ENCODE measurements around the gene DISC1.

The DISC1 gene

GRCh38 chr1:231990388-231990787 lies 363.8 kb downstream of the DISC1 start:
- DNase-seq (ENCODE audit: low read depth, low spot score) = no peak

DNA sequence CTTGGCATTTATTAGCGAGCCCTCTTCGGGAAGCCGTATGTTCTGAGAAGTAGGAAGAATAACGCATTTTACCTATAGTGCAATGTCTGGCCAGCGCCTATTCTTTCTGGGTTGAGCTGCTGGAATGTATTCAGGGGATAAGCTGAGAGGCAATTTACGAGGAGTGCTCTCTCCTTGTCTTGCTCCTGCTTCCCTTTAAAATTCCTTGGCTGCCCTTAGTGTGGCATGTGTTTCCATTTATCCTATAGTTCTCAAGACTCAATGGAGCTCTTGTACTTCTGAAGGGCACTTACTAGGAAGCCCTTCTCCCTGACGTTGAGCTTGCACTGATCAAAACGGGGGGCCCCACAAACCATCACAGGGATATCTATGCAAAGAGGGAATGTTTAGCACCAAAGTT lies 364.6 kb downstream of the DISC1 start:
- DNase-seq (ENCODE audit: low read depth, low spot score) = no peak

DNA sequence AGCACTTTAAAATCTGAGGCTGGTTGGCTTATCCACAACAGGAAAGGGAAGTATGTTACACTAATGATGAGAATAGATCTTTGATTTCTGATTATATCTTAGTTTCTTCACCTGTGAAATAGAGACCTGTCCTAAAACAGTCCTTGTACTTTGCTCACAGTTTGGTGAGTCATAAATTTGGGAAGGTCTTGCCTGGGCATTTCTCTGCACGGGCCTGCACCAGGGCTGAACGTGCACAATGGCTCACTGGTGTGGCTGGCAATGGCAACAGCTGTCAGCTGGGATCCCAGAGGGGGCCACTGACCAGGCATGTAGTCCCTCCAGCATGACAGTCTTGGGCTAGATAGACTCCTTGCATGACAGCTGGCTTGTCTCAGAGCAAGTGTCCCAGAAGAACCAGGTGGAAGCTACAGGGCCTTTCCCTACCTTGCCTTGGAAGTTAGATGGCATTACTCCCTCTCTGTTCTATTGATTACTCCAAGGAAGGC lies 367.4 kb downstream of the DISC1 start:
- DNase-seq (ENCODE audit: low read depth, low spot score) = no peak

DNA sequence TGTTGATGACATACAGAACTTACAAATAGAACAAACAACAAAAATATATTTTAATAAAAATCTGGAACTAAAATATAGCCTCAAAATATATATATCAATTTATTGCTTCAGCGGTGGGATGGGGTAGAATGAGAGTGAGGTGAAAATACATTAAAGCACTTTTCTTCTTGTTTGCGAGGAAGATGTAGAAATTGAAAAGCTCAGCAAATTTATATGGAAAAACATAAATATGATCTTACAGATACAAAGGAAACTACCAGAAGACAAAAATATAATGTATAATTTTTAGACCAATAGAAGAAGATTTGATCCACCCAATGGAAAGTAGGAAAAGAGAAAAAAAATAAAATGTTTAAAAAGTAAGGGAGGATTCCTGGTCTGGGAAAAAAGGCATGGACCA lies 372.2 kb downstream of the DISC1 start:
- DNase-seq (ENCODE audit: low read depth, low spot score) = no peak

GRCh38 chr1:232005300-232005699 lies 378.7 kb downstream of the DISC1 start:
- no peak for DNase-seq (ENCODE audit: low read depth, low spot score)

DNA sequence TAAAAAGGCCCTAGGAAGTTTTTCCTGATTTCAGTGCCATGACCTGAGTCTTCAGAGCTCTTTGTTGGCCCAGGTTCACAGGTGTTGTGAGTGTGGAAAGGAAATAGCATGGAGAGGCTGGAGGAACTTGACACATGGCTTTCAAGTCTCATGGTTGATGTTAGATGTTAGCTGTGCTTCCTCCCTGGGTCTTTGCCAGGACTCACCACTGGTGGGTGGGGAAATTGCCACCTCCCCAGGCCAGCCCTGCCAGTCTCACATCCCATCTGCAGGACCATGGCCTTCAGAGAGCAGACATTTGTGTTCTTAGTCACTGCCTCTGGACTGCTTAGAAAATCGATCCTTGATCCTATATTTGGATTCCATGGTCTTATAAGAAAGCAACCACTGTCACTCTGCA lies 383.2 kb downstream of the DISC1 start:
- DNase-seq (ENCODE audit: low read depth, low spot score) = no peak

DNA sequence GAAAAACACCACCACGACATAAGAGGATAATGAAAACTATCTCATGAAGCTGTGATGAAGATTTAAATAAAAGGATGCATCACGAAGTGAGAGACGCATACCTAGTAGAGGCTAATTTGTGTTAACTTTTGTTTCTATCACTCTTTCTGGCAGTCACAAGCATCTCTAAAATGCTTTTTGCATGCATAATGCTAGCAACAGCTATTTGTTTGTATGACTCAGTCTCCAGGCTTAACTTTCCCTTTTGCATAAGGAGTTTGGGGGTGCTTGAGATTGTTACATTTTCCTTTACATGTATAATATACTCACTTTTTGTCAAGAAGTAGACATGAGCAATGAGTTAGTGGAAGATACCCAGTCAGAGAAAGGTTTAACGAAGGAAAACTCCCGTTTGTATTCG lies 385.4 kb downstream of the DISC1 start:
- DNase-seq (ENCODE audit: low read depth, low spot score) = no peak

DNA sequence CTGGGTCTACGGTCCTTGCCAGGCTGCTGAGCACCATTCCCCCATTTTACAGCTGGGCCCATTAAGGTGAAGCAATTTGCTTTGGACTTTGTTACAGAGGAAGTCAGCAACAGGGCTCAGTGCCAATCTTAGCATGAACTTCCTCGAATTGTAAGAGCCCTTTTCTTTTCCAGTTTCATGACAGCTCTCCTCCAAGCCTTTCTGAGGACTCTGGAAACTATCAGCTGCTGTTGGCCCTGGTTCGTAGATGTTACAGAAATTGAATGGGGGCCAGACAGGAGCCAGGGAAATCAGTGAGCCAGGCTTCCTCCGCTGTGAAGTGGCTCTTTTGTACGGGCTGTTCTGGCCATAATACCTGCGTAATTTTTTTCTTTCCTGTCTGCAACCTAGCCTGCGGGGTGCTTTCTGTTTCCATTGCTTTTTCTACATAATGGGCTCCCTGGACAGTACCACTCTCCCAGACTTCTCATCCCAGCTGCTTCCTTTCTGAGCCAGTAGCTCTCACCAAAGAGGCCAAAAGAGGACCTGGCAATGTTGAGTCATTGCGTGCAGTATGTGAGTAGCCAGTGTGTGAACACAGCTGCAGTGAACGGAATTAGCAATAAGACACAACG lies 386.3 kb downstream of the DISC1 start:
- DNase-seq (ENCODE audit: low read depth, low spot score) = no peak

DNA sequence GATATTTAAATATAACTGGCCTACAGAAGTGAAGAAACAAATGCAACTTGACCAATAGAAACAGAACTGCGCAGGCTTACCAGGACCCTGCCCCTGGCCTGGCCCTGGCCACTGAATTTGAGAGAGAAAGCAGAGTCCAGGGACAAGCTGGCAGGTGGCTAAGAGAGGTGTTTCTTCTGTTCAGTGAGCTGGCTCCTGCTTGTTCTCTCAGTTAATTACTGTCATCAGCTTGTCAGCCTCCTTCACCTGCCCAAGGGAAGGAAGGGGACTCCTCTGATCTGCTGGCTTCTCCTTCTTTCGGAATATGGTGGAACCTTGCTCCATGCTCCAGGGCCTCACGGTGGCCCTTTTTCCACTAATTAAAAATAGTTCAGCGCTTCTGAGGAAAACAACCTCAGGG lies 388.4 kb downstream of the DISC1 start:
- DNase-seq (ENCODE audit: low read depth, low spot score) = no peak

- DNase-seq (ENCODE audit: low read depth, low spot score) = no peak
Measured at GRCh38 chr1:232016616-232017015, 390.0 kb downstream of the DISC1 start.

DNA sequence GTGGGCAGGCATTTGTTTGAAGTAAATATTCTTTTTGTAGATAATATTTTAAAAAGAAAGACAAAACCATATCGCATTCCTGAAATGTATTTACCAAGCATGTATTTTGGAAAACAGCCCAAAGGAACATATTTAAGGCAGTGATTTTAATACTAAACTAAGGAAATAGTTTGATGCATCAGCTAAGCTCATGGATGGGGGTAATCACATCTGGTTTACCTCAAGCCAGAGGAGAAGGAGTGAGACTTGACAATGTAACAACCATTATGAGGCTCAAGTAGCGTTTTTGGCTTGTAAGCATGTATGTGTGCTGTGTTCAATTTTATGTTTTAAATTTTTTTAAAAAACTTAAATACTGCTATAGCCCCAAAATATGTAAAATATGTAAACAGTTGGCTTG lies 390.5 kb downstream of the DISC1 start:
- no peak for DNase-seq (ENCODE audit: low read depth, low spot score)

GRCh38 chr1:232017759-232018158 lies 391.2 kb downstream of the DISC1 start:
- DNase-seq (ENCODE audit: low read depth, low spot score) = no peak

- no peak for DNase-seq (ENCODE audit: low read depth, low spot score)
Measured at GRCh38 chr1:232018231-232019025, 391.8 kb downstream of the DISC1 start.

- no peak for DNase-seq (ENCODE audit: low read depth, low spot score)
Measured at GRCh38 chr1:232019026-232019340, 392.4 kb downstream of the DISC1 start.

GRCh38 chr1:232020352-232020751 lies 393.8 kb downstream of the DISC1 start:
- no peak for DNase-seq (ENCODE audit: low read depth, low spot score)

DNA sequence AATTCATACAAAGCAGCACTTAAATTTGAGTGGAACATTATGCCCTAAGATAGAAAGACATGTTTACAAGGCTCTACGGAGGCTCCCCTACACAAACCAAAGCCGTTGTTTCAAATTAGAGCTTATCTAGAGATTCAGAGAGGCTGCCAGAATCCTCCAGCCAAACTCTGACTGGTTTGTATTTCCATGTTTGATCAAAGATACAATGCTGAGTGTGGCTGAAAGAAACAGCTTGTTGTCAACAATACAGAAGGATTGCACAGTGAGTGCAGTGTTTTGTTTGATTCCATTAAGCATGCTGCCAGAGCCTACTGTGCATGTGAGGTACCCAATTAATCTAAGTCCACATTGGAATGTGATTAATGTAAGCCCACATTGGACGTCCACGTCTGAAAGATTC lies 402.7 kb downstream of the DISC1 start:
- no peak for DNase-seq (ENCODE audit: low read depth, low spot score)

- no peak for DNase-seq (ENCODE audit: low read depth, low spot score)
Measured at GRCh38 chr1:232031156-232031555, 404.6 kb downstream of the DISC1 start.

DNA sequence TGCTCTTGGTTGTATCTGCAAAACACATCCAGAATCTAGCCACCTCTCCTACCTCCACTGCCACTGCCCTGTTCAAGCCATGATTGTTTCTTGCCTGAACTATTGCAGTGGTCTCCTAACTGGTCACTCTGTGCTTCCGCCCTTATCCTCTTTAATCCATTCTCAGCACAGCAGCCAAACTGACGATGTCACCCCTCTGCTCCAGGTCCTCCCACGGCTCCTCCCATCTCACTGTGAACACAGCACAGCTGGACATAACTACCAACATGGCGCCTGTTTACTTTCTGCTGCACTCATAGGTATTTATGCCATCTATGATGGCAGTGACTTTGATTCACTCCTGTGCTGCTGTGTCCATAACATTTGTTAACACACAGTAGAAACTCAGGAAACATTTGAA lies 406.7 kb downstream of the DISC1 start:
- DNase-seq (ENCODE audit: low read depth, low spot score) = no peak

GRCh38 chr1:232034556-232034955 lies 408.0 kb downstream of the DISC1 start:
- DNase-seq (ENCODE audit: low read depth, low spot score) = no peak

DNA sequence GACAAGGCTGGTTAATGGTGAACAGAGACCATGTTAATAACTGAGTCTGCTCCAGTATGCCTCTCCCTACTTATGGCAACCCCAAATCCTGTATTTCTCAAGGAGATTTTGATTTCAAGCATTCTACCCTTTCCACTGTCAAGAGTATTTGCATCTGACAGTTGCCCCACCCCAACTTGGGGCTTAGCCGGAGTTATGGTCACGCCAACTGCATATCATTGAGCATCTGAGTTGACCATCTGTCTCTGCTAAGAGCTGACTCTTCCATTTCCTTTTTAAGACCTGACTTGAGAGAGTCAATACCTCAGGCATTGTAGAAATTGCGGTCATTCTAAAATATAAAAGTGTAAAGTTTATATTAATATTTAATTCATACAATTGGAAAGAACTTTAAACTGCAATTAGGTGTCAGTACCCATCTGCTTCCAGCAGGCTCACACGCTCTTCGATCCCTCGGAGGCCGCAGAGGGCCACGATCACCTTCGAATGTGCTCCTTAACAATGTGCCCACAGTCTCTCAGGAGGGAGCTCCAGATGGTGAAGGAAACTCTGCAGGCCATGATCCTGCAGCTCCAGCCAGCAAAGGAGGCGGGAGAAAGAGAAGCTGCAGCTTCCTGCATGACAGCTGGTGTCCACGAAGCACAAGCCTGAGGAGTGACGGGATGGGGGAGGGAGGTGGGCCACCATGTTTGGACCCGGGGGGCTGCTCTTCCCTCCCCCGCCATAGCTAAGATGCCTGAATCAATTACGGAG lies 409.8 kb downstream of the DISC1 start:
- DNase-seq (ENCODE audit: low read depth, low spot score) = no peak

DNA sequence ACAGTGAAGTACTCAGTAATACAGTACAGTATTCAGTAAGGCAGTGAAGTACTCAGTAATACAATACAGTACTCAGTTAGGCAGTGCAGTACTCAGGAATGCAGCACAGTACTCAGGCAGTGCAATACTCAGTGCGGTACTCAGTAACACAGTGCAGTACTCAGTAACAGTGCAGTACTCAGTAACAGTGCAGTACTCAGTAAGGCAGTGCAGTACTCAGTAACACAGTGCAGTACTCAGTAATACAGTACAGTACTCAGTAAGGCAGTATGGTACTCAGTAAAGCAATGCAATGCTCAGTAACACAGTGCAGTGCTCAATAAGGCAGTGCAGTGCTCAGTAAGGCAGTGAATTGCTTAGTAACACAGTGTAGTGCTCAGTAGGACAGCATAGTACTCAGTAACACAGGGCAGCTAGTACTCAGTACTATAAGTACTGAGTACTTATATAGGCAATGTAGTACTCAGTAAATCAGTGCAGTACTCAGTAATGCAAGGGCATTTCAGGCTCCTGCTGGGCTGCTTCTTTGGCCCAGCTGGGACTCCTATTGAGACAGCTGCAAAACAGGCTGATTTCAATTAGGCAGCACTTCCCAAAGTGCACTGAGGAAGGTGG lies 411.3 kb downstream of the DISC1 start:
- DNase-seq (ENCODE audit: low read depth, low spot score) = peak; percentile 29

All from brain pericyte (primary cell).